ENCODE measurements around the gene PTPRA.

PTPRA gene

GRCh38 chr20:2858591-2858990 is 14.7 kb upstream of the PTPRA start:
- DNase-seq (ENCODE audit: insufficient read length) (no peak), FAIRE-seq (no peak)
- no peak for TF ChIP-seq TAF1 (IDR thresholded peaks at IDR 0.05; ENCODE audit: borderline replicate concordance, low read depth, low read length)
- TF ChIP-seq POLR2AphosphoS5 (IDR thresholded peaks at IDR 0.05; ENCODE audit: low read depth, low read length): no peak
- TF ChIP-seq POLR2A (IDR thresholded peaks at IDR 0.05; ENCODE audit: low read depth, low read length): no peak

- FAIRE-seq (no peak), DNase-seq (ENCODE audit: insufficient read length) (no peak)
- TF ChIP-seq POLR2A (IDR thresholded peaks at IDR 0.05; ENCODE audit: low read depth, low read length) (no peak), TAF1 (IDR thresholded peaks at IDR 0.05; ENCODE audit: borderline replicate concordance, low read depth, low read length) (no peak), POLR2AphosphoS5 (IDR thresholded peaks at IDR 0.05; ENCODE audit: low read depth, low read length) (no peak)
Observed at GRCh38 chr20:2859330-2860121, 13.8 kb upstream of the PTPRA start.

- DNase-seq (ENCODE audit: insufficient read length): no peak
- FAIRE-seq: no peak
- TF ChIP-seq POLR2A (IDR thresholded peaks at IDR 0.05; ENCODE audit: low read depth, low read length): no peak
Observed at GRCh38 chr20:2864626-2865025, 8.7 kb upstream of the PTPRA start.

- FAIRE-seq: no peak
- no peak for TF ChIP-seq POLR2AphosphoS5 (IDR thresholded peaks at IDR 0.05; ENCODE audit: low read depth, low read length)
- TF ChIP-seq POLR2A (IDR thresholded peaks at IDR 0.05; ENCODE audit: low read depth, low read length): no peak
- no peak for TF ChIP-seq TAF1 (IDR thresholded peaks at IDR 0.05; ENCODE audit: borderline replicate concordance, low read depth, low read length)
Observed at GRCh38 chr20:2865101-2865500, 8.2 kb upstream of the PTPRA start.

GRCh38 chr20:2865630-2866029 is 7.7 kb upstream of the PTPRA start:
- FAIRE-seq (no peak), DNase-seq (ENCODE audit: insufficient read length) (no peak)
- TF ChIP-seq POLR2AphosphoS5 (IDR thresholded peaks at IDR 0.05; ENCODE audit: low read depth, low read length): no peak
- no peak for TF ChIP-seq TAF1 (IDR thresholded peaks at IDR 0.05; ENCODE audit: borderline replicate concordance, low read depth, low read length)
- no peak for TF ChIP-seq POLR2A (IDR thresholded peaks at IDR 0.05; ENCODE audit: low read depth, low read length)

More at GRCh38 chr20:2865101-2865500, 8.2 kb upstream of the PTPRA start:
- no peak for DNase-seq (ENCODE audit: insufficient read length)

- no peak for DNase-seq (ENCODE audit: insufficient read length)
- FAIRE-seq: no peak
- TF ChIP-seq TAF1 (IDR thresholded peaks at IDR 0.05; ENCODE audit: borderline replicate concordance, low read depth, low read length): no peak
- no peak for TF ChIP-seq POLR2A (IDR thresholded peaks at IDR 0.05; ENCODE audit: low read depth, low read length)
- no peak for TF ChIP-seq POLR2AphosphoS5 (IDR thresholded peaks at IDR 0.05; ENCODE audit: low read depth, low read length)
Observed at GRCh38 chr20:2866236-2866635, 7.0 kb upstream of the PTPRA start.

GRCh38 chr20:2867081-2867864 is 6.0 kb upstream of the PTPRA start:
- FAIRE-seq: no peak
- TF ChIP-seq POLR2A (IDR thresholded peaks at IDR 0.05; ENCODE audit: low read depth, low read length): no peak
- TF ChIP-seq TAF1 (IDR thresholded peaks at IDR 0.05; ENCODE audit: borderline replicate concordance, low read depth, low read length): no peak
- no peak for TF ChIP-seq POLR2AphosphoS5 (IDR thresholded peaks at IDR 0.05; ENCODE audit: low read depth, low read length)
- no peak for DNase-seq (ENCODE audit: insufficient read length)

- no peak for DNase-seq (ENCODE audit: insufficient read length)
- FAIRE-seq: no peak
- TF ChIP-seq POLR2AphosphoS5 (IDR thresholded peaks at IDR 0.05; ENCODE audit: low read depth, low read length) (no peak), TAF1 (IDR thresholded peaks at IDR 0.05; ENCODE audit: borderline replicate concordance, low read depth, low read length) (no peak), POLR2A (IDR thresholded peaks at IDR 0.05; ENCODE audit: low read depth, low read length) (no peak)
Observed at GRCh38 chr20:2869381-2869780, 3.9 kb upstream of the PTPRA start.

GRCh38 chr20:2871111-2871465 is 2.2 kb upstream of the PTPRA start:
- TF ChIP-seq POLR2A (IDR thresholded peaks at IDR 0.05; ENCODE audit: low read depth, low read length): no peak
- no peak for TF ChIP-seq POLR2AphosphoS5 (IDR thresholded peaks at IDR 0.05; ENCODE audit: low read depth, low read length)
- no peak for TF ChIP-seq TAF1 (IDR thresholded peaks at IDR 0.05; ENCODE audit: borderline replicate concordance, low read depth, low read length)
- DNase-seq (ENCODE audit: insufficient read length) (no peak), FAIRE-seq (no peak)

- no peak for FAIRE-seq
- DNase-seq (ENCODE audit: insufficient read length): no peak
- TF ChIP-seq POLR2AphosphoS5 (IDR thresholded peaks at IDR 0.05; ENCODE audit: low read depth, low read length) (no peak), TAF1 (IDR thresholded peaks at IDR 0.05; ENCODE audit: borderline replicate concordance, low read depth, low read length) (no peak), POLR2A (IDR thresholded peaks at IDR 0.05; ENCODE audit: low read depth, low read length) (no peak)
Observed at GRCh38 chr20:2871661-2872458, 1.4 kb upstream of the PTPRA start.

GRCh38 chr20:2872459-2873009 is 747 bp upstream of the PTPRA start:
- DNase-seq (ENCODE audit: insufficient read length): no peak
- FAIRE-seq: peak; percentile 89
- TF ChIP-seq TAF1 (IDR thresholded peaks at IDR 0.05; ENCODE audit: borderline replicate concordance, low read depth, low read length): no peak
- no peak for TF ChIP-seq POLR2A (IDR thresholded peaks at IDR 0.05; ENCODE audit: low read depth, low read length)

Data from GM12892 (cell line).